HEK293T (cell line): ENCODE measurements around the gene ZNF442.

Experiments used
- BHLHE40 ChIP-seq: fragments of 450-650 bp; IDR thresholded peaks from 2 replicates; pipeline ENCODE4 v1.6.1; 2016; ENCODE audit warnings: mild to moderate bottlenecking, moderate library complexity, borderline replicate concordance
- CTBP1 ChIP-seq: fragments of 450-650 bp; IDR thresholded peaks from 2 replicates; pipeline ENCODE4 v1.6.1; 2016; ENCODE audit warnings: borderline replicate concordance
- ELF4 ChIP-seq: fragments of 450-650 bp; IDR thresholded peaks from 2 replicates; pipeline ENCODE4 v1.6.1; 2017; ENCODE audit warnings: antibody characterized with exemption
- FOXA1 ChIP-seq: fragments of 450-650 bp; IDR thresholded peaks from 2 replicates; pipeline ENCODE4 v1.6.1; 2016; ENCODE audit warnings: mild to moderate bottlenecking
- FOXK2 ChIP-seq: fragments of 450-650 bp; IDR thresholded peaks from 2 replicates; pipeline ENCODE4 v1.6.1; 2016; ENCODE audit warnings: mild to moderate bottlenecking
- FOXM1 ChIP-seq: fragments of 450-650 bp; IDR thresholded peaks from 2 replicates; pipeline ENCODE4 v1.6.1; 2017; ENCODE audit warnings: mild to moderate bottlenecking, borderline replicate concordance
- HDGF ChIP-seq: fragments of 450-650 bp; IDR thresholded peaks from 2 replicates; pipeline ENCODE4 v1.6.1; 2017; ENCODE audit warnings: antibody characterized with exemption, borderline replicate concordance
- L3MBTL2 ChIP-seq: fragments of 450-650 bp; conservative IDR thresholded peaks from 2 replicates; pipeline ENCODE4 v1.6.1; 2016; ENCODE audit warnings: mild to moderate bottlenecking
- LEF1 ChIP-seq: fragments of 450-650 bp; IDR thresholded peaks from 2 replicates; pipeline ENCODE4 v1.6.1; 2017; ENCODE audit warnings: mild to moderate bottlenecking, borderline replicate concordance
- PKNOX1 ChIP-seq: fragments of 450-650 bp; IDR thresholded peaks from 2 replicates; pipeline ENCODE4 v1.6.1; 2016
- SP1 ChIP-seq: fragments of 450-650 bp; IDR thresholded peaks from 2 replicates; pipeline ENCODE4 v1.6.1; 2017
- SUZ12 ChIP-seq: fragments of 450-650 bp; IDR thresholded peaks from 2 replicates; pipeline ENCODE4 v1.6.1; 2016; ENCODE audit warnings: mild to moderate bottlenecking

DNA sequence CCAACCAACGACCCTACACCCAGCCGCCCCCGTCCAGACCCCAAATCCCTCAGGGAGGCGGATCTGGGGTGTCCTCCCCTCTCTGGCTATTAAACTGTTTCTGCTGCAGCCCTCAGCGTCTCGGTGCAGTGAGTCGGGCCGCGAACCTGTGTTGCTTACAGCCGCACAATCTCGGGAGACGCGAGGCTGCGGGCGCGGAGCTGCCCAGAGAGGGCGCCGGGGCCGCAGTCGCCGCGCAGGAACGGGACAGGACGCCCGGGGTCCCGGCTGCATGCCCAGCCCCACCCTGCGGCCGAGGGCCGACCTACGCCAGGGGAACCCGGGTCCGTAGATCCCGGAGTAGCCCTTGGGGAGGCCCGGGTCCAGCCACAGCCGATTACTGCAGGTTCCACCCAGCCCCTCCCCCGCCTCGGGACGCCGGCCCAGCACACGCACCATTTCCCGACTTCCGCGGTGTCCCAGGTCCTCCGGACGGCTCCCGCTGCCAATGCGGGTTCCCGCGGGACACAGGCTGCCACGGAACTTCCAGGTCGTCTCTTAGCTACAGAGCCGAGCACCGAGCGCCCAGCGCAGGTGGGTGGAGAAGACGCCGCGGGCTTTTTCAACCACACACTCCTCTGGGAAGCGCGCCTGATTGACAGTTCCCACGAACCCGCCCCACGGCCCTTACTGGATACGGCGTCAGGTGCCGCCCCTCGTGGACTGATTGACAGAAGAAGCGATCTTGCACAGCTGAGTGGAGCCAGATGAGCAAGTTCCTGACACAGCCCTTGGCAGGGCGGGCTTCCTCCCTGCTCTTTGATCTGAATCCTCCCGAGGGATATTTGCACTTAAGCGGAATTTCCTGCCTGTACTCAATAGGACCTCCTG is 35.4 kb upstream of the ZNF442 start, which contains the start of gene ZNF799:
- TF ChIP-seq LEF1 (no peak), FOXK2 (no peak), HDGF (no peak), PKNOX1 (peak; percentile 98), SP1 (no peak), CTBP1 (no peak), SUZ12 (no peak), FOXA1 (no peak), BHLHE40 (no peak), ELF4 (no peak), FOXM1 (no peak), L3MBTL2 (peak; percentile 72)
